Omental fat pad (tissue), 4 donors: ENCODE data around the gene PAK2. TPM values are rescaled to one million over a fixed set of nuclear protein-coding genes. Genes with fewer than 3 reads are reported as not detected.
"Not testable (repeated sequence)": the region's sequence is repeated elsewhere in the genome, so short reads cannot be mapped to it uniquely, and the experiment has no call there.

ENCODE experiments used
- ATAC-seq: fragments of 150-250 bp; one replicate; pipeline ENCODE4 v1.9.1; 2016; ENCODE audit warnings: mild to moderate bottlenecking, moderate library complexity; ENCODE audit not compliant: low FRiP score
- DNase-seq: peaks from one replicate; pipeline ENCODE4 v3.0.0-alpha.2; 2019; ENCODE audit warnings: low spot score
- CTCF ChIP-seq, 3 donors: fragments of 450-650 bp; IDR thresholded peaks; one replicate each; pipeline ENCODE4 v1.5.1; 2016 to 2017; ENCODE audit warnings: antibody characterized with exemption in 3 of 3, mild to moderate bottlenecking in 3 of 3, moderate library complexity in 2 of 3
- total RNA-seq, 4 donors: library from RNA; depleted of rRNA; stranded (reverse); fragments of >200 nt; gene quantifications; one replicate each; pipeline ENCODE4 v1.1.0, GENCODE V29; 2016

PAK2 gene
- total RNA-seq, 4 donors from 2014 or later: 50.3 to 108 (median 81.0) TPM

- TF ChIP-seq CTCF (IDR thresholded peaks at IDR 0.05): no peak
- no peak for ATAC-seq
- no peak for DNase-seq
Observed at GRCh38 chr3:196821806-196822355, 82.2 kb downstream of the PAK2 start.

GRCh38 chr3:196829651-196830050 lies 90.0 kb downstream of the PAK2 start:
- DNase-seq, ATAC-seq: not testable (repeated sequence)

- no peak for TF ChIP-seq CTCF (IDR thresholded peaks at IDR 0.05)
- ATAC-seq: no peak
- DNase-seq: no peak
Observed at GRCh38 chr3:196835086-196835485, 95.4 kb downstream of the PAK2 start.

- not testable (repeated sequence) for DNase-seq, ATAC-seq
Observed at GRCh38 chr3:196836626-196837025, 97.0 kb downstream of the PAK2 start.

GRCh38 chr3:196837819-196838420 lies 98.3 kb downstream of the PAK2 start:
- no peak for TF ChIP-seq CTCF (IDR thresholded peaks at IDR 0.05)
- DNase-seq: peak; percentile 38
- ATAC-seq: peak; percentile 66

GRCh38 chr3:196839351-196839750 lies 99.7 kb downstream of the PAK2 start:
- DNase-seq, ATAC-seq: not testable (repeated sequence)

GRCh38 chr3:196842567-196843434 lies 103.1 kb downstream of the PAK2 start:
- DNase-seq (no peak), ATAC-seq (no peak)
- TF ChIP-seq CTCF (IDR thresholded peaks at IDR 0.05): no peak

- DNase-seq: no peak
- no peak for TF ChIP-seq CTCF (IDR thresholded peaks at IDR 0.05)
- no peak for ATAC-seq
Observed at GRCh38 chr3:196843435-196844110, 103.9 kb downstream of the PAK2 start.

GRCh38 chr3:196844235-196845219 lies 104.9 kb downstream of the PAK2 start:
- ATAC-seq, DNase-seq: not testable (repeated sequence)

- ATAC-seq, DNase-seq: not testable (repeated sequence)
Observed at GRCh38 chr3:196848375-196848774, 108.7 kb downstream of the PAK2 start.
